ENCODE data around the gene ADAP1.

The ADAP1 gene

GRCh38 chr7:917255-918117 lies 37.0 kb downstream of the ADAP1 start:
- H3K4me3 ChIP-seq (replicated peaks; ENCODE audit: insufficient read depth, low read length), result no peak overlapping the region
- H3K27ac ChIP-seq (replicated peaks), result no peak overlapping the region
- TF ChIP-seq POLR2AphosphoS5 (IDR thresholded peaks at IDR 0.05; ENCODE audit: low read depth) (no peak), SPI1 (IDR thresholded peaks at IDR 0.05; ENCODE audit: borderline replicate concordance, low read depth) (no peak), GABPA (IDR thresholded peaks at IDR 0.05; ENCODE audit: low read depth) (no peak), CTCF (IDR thresholded peaks at IDR 0.05; ENCODE audit: insufficient read depth, low read length) (no peak)
- TF ChIP-seq, protein P1, sequence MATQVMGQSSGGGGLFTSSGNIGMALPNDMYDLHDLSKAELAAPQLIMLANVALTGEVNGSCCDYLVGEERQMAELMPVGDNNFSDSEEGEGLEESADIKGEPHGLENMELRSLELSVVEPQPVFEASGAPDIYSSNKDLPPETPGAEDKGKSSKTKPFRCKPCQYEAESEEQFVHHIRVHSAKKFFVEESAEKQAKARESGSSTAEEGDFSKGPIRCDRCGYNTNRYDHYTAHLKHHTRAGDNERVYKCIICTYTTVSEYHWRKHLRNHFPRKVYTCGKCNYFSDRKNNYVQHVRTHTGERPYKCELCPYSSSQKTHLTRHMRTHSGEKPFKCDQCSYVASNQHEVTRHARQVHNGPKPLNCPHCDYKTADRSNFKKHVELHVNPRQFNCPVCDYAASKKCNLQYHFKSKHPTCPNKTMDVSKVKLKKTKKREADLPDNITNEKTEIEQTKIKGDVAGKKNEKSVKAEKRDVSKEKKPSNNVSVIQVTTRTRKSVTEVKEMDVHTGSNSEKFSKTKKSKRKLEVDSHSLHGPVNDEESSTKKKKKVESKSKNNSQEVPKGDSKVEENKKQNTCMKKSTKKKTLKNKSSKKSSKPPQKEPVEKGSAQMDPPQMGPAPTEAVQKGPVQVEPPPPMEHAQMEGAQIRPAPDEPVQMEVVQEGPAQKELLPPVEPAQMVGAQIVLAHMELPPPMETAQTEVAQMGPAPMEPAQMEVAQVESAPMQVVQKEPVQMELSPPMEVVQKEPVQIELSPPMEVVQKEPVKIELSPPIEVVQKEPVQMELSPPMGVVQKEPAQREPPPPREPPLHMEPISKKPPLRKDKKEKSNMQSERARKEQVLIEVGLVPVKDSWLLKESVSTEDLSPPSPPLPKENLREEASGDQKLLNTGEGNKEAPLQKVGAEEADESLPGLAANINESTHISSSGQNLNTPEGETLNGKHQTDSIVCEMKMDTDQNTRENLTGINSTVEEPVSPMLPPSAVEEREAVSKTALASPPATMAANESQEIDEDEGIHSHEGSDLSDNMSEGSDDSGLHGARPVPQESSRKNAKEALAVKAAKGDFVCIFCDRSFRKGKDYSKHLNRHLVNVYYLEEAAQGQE (IDR thresholded peaks at IDR 0.05; ENCODE audit: insufficient replicate concordance, low read depth), result no peak
- no peaks in the 10 kb centered on the region for H3K27me3 ChIP-seq (ENCODE audit: insufficient read depth, poor library complexity, severe bottlenecking)
- no peak for DNase-seq (ENCODE audit: low read depth in 1 of 2, low spot score in 1 of 2)

DNA sequence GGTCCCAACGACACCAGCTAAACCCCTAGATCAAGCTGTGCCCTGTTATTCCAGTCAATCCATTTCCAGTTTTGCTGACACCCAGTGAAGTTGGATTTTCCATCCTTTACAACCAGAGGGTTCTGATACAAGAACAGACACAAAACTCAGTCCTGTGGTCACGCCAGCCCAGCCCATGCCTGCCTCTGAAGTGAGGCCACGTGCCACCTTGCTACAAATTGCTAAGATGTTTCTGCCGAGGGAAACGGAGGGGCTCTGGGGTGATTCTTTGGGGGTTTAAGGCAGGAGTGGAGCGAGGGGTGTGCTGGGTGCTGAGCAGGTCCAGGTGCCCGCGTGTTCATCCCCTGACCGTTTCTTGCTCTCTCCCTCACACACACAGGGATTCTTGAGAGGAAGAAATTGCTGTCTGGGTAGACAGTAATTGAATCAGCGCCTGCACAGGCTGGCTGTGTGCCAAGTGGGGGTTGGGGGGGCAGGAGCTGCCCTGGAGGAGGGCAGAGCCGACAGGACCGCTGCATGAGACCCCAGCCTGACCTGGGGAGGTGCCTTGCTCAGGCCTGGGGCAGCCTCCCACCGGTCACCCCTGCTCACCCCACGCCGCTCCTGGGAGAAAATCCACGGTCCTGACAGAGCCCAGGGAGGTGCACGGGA lies 38.1 kb downstream of the ADAP1 start:
- Histone ChIP-seq H3K4me3 (replicated peaks; ENCODE audit: insufficient read depth, low read length) (no peak overlapping the region), H3K27ac (replicated peaks) (no peak overlapping the region), H3K27me3 (ENCODE audit: insufficient read depth, poor library complexity, severe bottlenecking) (no peaks in the 10 kb centered on the region)
- TF ChIP-seq, protein P1 (IDR thresholded peaks at IDR 0.05; ENCODE audit: insufficient replicate concordance, low read depth), result no peak
- no peak for TF ChIP-seq GABPA (IDR thresholded peaks at IDR 0.05; ENCODE audit: low read depth)
- no peak for TF ChIP-seq POLR2AphosphoS5 (IDR thresholded peaks at IDR 0.05; ENCODE audit: low read depth)
- TF ChIP-seq SPI1 (IDR thresholded peaks at IDR 0.05; ENCODE audit: borderline replicate concordance, low read depth), result no peak
- no peak for TF ChIP-seq CTCF (IDR thresholded peaks at IDR 0.05; ENCODE audit: insufficient read depth, low read length)
- no peak for DNase-seq (ENCODE audit: low read depth in 1 of 2, low spot score in 1 of 2)

- no peaks in the 10 kb centered on the region for H3K27me3 ChIP-seq (ENCODE audit: insufficient read depth, poor library complexity, severe bottlenecking)
- DNase-seq (ENCODE audit: low read depth in 1 of 2, low spot score in 1 of 2), result no peak
- no peak for TF ChIP-seq CTCF (IDR thresholded peaks at IDR 0.05; ENCODE audit: insufficient read depth, low read length)
- TF ChIP-seq SPI1 (IDR thresholded peaks at IDR 0.05; ENCODE audit: borderline replicate concordance, low read depth), result no peak
- TF ChIP-seq, protein P1 (IDR thresholded peaks at IDR 0.05; ENCODE audit: insufficient replicate concordance, low read depth), result no peak
- TF ChIP-seq GABPA (IDR thresholded peaks at IDR 0.05; ENCODE audit: low read depth), result no peak
- TF ChIP-seq POLR2AphosphoS5 (IDR thresholded peaks at IDR 0.05; ENCODE audit: low read depth), result no peak
- H3K27ac ChIP-seq (replicated peaks), result no peak overlapping the region
- H3K4me3 ChIP-seq (replicated peaks; ENCODE audit: insufficient read depth, low read length), result no peak overlapping the region
These were observed 38.9 kb downstream of the ADAP1 start for GRCh38 chr7:915291-916218.
